Ramos (cell line): ENCODE results near the gene CDC34.

Experiments
- in situ Hi-C: fragments of 300-500 bp; cut with MboI; formaldehyde crosslinking; loops from one replicate; pipeline ENCODE4 v1.14.3; 2022; ENCODE audit warnings: low sequenced_read_pairs; ENCODE audit not compliant: unreplicated experiment

Gene CDC34

DNA sequence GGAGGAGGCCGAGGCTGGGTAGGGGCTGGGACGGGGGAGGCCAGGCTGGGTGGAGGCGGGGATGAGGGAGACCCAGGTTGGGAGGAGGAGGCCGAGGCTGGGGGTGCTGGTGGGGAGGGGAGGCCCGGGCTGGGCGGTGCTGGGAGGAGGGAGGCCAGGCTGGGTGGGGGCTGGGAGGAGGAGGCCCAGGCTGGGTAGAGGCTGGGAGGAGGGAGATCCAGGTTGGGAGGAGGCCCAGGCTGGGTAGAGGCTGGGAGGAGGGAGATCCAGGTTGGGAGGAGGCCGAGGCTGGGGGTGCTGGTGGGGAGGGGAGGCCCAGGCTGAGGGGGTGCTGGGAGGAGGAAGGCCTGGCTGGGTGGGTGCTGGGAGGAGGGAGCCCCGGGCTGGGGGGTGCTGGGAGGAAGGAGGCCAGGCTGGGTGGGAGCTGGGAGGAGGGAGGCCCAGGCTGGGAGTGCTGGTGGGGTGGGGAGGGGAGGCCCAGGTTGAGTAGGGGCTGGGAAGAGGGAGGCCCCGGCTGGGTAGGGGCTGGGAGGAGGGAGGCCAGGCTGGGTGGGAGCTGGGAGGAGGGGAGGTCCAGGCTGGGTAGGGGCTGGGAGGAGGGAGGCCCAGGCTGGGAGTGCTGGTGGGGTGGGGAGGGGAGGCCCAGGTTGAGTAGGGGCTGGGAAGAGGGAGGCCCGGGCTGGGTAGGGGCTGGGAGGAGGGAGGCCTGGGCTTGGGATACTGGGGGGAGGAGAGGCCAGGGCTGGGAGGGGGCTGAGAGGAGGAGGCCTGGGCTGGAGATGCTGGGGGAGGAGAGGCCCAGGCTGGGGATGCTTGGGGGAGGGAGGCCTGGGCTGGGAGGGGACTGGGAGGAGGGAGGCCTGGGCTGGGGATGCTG lies 13.6 kb upstream of the CDC34 start:
- in situ Hi-C loops, result no loop called here

DNA sequence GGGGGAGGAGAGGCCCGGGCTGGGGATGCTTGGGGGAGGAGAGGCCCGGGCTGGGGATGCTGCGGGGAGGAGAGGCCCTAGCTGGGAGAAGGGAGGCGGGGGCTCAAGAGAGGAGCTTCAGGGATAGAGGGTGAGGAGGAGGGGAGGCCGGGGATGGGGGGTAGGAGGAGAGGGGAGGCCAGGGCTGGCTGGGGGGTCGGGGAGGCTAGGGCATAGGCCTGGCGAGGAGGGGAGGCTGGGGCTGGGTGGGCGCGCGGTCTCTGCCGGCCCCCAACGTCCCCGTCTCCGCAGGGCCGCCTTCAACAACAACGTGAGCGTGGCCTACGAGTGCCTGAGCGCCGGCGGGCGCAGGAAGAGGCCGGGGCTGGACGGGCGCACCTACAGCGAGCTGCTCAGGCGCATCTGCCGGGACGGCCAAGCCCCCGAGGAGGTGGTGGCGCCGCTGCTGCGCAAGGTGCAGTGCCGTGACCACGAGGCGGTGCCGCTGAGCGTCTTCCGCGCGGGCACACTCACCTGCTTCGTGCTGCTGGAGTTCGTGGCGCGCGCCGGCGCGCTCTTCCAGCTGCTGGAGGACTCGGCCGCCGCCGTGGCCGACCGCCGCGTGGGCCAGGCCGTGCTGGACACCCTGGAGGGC lies 12.8 kb upstream of the CDC34 start:
- in situ Hi-C loops, result no loop called here

DNA sequence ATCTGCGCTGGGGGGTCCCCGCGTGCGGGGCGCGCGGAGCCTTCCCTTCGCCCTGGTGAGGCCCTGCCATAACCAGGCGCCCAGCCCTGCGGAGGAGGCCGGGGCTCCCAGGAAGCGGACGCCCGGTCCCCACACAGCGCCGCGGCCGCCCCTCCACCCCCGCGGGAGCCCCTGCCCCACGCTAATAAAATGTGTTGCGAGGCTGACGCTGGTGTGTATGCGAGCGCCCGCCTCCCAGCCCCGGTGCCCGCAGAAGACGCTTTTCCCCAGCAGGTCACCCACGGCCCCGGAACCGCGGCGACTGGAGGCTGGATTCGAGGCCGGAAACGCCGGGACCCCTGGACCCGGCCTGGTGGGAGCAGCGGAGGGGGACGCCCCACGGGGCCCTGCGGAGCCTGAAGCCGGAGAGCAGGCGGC lies 12.1 kb upstream of the CDC34 start:
- in situ Hi-C loops, result no loop called here

DNA sequence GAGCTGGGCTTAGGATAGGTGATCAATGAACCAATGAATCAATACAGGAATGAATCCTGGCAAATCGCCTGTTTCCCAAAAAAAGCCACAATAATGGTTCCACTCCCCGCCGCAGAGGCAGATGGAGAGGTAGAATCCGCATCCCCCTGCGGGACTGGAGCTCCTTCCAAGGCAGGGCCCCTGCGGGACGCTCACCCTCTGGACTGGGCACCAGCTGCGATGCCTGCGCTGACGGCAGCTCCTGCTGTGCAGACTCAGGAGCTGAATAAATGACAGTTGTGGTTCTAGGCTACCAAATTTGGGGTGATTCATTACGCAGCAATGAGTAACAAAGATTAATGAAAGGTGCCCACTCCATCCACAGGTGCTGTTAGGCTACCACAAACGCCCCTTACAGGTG lies 8.8 kb upstream of the CDC34 start:
- in situ Hi-C loops, result no loop called here

DNA sequence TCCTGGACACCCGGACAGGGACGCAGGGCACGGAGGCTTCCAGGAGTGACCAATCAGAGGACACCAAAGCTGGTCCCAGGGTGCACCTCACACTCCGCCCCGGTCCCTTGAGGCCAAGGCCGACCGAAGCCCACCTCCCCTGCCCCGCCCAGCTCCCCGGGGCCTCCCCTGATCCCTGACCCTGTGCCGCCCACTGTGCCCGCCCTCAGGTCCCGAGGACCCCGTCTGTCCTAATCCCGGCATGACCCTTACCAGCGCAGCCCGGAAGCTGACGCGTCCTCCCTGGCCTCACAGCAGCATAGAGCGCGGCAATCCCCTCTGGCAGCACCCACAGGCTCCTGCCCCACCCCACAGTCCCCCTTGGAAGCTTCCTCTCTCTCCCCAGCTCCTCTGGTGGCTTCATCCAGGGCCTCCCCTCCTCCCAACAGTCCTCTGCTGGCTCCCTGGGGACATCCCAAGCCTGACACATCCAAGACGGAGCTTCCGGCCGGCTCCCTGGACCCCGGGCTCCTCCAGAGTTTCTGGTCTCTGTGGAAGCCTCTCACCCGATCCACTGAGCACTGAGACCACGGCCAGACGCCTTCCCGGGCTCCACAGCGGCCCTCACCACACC lies 7.4 kb upstream of the CDC34 start:
- in situ Hi-C loops, result no loop called here

DNA sequence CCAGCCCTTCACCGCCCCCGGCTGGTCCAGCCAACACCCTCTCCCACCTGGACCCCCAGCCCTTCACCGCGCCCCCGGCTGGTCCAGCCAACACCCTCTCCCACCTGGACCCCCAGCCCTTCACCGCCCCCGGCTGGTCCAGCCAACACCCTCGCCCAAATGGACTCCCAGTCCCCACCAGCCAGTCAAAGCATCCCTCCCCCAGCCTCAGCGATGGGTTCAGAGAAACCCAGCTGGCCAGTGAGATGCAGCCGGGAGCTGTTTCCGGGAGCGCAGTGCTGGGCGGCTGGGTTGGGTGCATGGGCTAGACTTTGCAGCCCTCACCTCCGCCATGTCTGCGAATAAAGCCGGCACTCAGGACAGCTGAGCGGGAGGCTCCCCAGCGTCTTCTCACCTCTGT lies 6.5 kb upstream of the CDC34 start:
- in situ Hi-C loops, result no loop called here

DNA sequence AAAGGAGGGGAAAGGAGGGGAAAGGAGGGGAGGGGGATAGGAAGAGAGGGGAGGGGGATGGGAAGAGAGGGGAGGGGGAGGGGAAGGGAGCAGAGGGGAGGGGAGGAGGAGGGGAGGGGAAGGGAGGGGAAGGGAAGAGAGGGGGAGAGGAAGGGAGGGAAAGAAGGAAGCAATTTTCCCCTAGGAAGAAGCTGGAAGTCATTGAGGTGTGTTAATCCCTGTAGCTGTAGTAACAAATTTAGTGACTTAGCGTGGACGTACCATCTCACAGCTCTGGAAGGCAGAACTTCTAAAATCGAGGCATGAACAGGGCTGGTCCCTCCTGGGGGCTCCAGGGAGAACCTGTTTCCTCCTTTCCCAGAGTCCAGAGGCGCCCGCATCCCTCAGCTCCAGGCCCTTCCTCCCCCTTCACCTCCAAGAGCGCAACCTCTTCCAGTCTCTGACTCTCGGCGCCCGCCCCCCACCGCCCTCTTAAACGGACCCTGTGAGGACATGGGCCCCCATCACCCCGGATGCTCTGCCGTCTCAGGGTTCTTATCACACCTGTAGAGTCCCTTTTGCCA lies 5.6 kb upstream of the CDC34 start:
- in situ Hi-C loops, result no loop called here

DNA sequence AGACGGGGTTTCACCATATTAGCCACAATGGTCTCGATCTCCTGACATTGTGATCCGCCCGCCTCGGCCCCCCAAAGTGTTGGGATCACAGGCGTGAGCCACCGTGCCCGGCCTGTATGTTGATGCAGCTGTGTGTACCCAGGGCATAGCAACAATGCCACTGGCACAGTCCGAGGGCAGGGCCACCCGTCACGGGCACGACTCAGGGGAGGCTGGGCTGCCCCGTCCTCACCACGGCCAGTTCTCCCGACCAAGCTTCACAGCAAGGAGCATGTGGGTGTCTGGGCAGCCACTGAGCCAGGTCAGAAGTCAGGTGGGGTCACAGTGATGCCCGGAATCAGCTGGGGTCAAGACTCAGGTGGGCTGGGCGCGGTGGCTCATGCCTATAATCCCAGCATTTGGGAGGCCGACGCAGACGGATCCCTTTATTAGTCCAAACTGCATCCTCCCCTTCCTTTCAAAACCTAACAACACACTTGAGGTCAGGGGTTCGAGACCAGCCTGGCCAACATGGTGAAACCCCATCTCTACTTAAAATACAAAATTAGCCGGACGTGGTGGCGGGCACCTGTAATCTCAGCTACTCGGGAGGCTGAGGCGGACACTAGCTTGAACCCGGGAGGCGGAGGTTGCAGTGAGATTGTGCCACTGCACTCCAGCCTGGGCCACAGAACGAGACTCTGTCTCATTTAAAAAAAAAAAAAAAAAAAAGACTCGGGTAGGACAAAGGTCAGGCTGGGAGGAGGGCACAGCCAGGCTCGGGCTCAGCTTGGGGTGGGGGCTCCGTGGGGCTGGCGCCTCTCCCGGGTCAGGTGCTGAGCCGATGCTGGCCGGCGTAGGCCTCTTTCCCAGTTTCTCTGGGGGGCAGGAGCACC lies 1.2 kb upstream of the CDC34 start:
- in situ Hi-C loops, result no loop called here

DNA sequence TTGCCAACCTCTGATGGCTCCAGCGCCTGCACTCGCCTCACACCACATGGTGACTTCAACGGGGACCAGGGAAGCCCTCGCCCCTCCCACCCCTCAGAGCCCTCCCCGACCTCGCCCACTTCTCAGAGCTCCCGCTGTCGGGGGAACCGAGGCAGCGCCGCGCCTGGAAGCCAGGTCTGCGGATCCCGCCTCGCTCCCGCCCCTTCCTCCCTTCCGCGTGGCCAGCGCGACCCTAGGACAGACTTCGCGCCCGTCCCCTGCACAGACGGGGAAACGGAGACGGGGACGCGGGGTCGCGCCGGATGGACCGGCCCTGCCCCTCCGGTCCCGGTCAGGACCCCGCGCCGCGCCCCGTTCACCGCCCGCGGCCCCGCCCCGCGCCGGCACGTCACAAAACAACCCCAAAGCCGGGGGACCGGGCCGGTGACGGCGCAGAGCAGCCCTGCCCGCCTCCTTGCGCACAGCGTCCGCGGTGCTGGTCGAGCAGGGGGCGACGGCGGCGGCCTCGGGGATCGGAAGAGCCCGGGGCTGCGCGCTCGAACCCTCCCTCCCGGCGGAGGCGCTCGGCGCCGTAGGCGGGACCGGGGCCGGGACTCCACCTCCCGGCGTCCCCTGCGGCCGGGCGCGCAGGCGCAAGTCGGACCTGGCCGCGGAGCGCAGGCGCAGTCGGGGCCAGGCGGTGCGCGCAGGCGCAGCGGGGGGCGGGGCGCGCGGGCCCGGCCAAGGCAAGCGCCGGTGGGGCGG lies 379 bp upstream of the CDC34 start:
- in situ Hi-C loops, result no loop called here

DNA sequence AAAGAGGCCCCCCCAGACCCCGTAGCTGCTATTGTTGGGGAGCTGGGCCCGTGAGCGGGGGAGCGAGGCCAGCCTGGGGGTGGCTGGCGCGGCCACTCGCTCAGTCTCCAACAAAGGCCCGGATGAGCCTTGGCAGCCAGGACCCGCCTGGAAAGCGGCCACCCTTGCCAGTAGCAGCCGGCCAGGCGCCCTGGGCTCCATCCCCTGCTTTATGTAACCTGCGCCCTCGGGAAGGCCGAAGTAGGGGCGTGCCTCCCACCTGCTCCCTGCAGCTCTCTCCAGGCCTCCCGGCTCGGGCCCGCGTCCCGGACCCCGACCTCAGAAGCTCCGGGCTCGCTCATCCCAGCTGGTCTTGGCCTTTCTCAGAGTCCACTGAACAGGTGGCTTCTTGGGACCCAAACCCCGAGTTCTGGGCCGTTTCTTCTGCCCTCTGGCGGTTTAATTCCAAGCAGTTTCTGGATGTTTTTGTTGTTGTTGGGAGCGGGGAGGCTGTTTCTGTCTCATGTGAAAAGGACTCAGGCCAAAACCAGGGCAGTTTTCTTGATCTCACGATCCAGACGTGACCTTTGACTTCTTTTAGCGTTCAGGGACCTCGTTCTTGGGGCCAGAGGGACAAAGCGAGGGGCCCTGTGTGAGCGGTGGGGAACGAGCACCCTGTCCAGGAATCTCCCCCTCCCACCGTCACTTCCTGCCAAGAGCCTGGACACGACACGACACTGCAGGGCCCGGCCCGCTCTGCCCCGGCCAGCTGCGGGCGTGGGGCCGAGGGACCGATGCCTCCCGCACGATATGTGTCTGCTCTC lies 1.2 kb downstream of the CDC34 start:
- in situ Hi-C loops, result no loop called here

DNA sequence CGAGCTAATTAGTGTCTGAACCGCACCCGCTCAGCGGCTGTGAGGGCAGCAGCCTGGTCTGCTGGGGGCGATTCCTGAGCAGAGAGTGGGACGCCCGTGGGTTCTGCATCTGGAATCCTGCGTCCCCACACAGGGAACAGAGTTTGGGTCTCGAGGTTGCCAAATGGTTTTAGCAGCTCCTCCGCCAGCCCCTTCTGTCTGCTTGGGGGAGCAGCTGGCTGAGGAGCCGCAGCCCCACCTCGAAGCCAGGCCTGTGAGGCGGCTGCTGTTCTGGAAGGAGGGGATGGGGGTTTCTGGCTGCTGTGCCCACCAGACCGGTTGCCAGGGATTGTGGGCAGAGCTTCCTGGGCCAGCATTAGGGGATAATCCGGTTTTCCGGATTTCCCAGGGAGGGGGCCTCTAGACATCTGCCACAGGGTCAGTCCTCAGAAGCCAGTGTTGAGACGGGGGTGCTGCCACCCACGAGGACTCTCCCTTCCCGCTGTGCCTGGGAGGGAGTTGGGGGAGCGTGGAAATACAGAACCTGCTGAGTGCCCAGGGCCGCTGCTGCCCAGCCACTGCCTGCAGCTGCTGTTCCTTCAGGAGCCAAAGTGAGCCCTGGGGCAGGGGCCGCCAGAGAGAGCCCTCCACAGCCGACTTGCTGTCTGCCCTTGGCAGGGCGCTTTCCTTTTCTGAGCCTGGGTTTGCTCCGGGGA lies 2.0 kb downstream of the CDC34 start:
- in situ Hi-C loops, result no loop called here

DNA sequence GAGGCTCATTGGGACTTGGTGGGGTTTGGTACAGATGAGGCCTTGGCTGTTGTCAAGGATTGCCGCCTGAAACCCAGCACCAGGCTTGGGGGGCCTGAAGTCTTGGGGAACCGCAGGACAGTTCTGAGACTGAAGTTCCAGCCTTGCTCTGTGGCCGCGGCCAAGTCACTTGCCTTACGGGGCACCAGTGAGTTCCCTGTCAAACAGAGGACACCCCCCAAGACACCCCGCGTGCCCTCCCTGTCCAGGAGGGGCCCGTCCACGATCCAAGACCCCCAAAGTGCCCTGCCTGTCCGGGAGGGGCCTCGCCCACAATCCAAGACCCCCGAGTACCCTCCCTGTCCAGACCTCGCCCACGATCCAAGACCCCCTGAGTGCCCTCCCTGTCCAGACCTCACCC lies 2.5 kb downstream of the CDC34 start:
- in situ Hi-C loops, result no loop called here

DNA sequence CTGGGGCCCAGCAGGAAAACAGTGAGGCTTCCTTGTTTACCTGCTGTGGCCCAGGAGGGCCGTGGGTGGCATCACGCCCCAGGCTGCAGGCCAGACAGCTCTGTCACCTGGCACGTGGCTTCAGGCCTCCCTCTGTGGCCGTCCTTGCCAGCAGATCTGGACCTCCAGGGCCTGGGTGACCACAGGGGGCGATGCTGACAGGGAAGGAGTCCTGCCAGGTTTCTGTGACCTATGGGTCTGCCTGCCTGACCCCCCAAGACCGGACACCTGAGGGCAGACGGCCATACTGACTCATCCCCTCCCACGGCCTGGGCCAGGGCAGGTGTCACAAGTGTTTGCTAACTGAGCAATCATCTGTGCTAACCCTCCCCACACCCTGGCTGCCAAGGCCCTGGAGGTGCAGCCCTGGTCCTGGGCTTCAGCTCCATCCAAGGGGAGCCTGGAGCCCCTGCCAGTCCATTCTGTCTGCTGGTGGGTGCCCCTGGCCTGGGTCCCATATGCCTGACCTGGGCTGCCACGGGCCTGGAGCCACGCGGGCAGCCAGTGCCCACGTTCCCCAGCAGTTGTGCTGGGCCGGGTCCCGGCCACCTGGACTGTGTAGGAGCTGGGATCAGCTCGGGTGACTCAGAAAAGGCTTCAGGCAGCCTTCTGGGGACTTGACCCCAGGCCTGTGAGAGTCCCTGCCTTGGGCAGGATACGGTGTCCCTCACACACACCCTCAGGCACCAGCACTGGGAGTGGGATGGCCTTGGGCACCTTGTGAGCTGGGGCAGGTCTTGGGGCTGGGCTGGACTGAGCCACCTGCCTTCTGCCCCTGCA lies 3.7 kb downstream of the CDC34 start:
- in situ Hi-C loops, result no loop called here

DNA sequence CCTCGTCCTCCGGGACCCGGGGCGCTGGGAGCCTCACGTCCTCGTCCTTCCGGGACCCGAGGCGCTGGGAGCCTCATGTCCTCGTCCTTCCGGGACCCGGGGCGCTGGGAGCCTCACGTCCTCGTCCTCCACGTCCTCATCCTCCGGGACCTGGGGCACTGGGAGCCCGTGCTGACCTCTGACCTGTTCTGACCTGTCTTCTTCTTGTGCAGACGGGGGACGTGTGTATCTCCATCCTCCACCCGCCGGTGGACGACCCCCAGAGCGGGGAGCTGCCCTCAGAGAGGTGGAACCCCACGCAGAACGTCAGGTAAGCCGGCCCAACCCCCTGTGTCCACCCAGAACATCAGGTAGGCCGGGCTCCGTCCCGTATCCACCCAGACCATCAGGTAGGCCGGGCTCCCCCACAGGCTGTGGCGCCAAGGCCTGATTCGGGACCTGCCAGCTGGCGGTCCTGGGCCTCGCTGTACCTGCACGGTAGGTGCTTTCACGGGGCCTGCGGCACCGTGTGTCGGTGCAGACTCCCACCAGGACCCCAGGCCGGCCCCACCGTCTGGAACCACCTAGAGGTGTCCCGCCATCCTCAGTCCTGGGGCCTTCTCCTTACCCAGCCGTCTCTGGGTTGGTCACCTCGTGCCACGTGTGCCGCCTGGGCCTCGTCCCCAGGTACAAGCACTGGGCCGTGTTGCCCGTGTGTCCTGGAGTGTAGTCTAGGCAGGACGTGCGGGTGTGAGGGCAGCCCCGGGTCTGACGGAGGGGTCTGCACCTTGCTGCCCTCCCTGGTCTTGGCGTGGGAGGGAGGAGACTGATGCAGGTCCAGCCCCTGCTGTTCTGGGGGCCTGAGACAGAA lies 4.7 kb downstream of the CDC34 start:
- in situ Hi-C loops, result no loop called here

DNA sequence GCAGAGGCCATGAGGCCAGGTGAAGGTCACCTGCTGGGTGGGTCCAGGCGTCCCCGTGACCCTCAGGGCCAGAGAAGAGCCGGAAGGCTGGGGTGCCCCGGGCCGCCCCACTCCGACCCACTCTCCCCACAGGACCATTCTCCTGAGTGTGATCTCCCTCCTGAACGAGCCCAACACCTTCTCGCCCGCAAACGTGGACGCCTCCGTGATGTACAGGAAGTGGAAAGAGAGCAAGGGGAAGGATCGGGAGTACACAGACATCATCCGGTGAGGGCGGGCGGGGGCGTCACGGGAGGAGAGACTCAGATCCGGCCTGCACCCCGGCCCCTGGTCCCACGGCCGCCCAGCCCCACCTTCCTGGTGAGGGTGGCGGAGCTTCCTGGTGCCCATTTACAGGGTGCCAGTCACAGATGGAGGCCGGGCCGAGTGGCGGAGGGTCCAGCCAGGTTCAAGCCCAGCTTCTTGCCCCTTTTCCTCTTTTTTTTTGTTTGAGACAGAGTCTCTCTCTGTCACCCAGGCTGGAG lies 5.4 kb downstream of the CDC34 start:
- in situ Hi-C loops, result no loop called here
